ENCODE results near the gene ARHGAP15.

ARHGAP15 gene

DNA sequence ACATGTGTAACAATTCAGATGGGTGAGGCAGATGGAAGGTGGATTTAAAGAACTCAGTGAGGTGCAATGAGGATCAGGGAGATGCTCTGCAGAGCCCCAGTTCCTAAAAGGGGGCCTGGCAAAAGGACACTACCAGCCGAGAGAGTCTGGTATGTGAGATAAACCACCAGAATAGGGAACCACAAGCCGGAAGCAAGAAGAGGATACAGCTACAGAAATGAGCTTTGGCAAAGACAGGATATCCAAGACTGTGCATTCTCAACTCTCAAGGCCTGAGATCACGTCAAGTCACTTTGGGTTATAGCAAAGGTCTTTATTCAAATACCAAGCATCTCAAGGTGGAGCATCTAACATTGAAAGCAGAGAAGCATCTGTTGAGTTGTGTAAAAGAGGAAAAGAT, 293.5 kb downstream of the ARHGAP15 start:
- no peak overlapping the region for H3K27ac ChIP-seq (ENCODE audit: low read length)
- H3K27me3 ChIP-seq (ENCODE audit: low read depth, low read length), result no peaks in the 10 kb centered on the region
- no peaks in the 10 kb centered on the region for H3K4me1 ChIP-seq (ENCODE audit: control insufficient read depth in 1 of 2, insufficient read depth in 2 of 2, low read length in 2 of 2)
- no peaks in the 10 kb centered on the region for H3K9me3 ChIP-seq (ENCODE audit: control insufficient read depth in 1 of 2, low read length in 2 of 2)
- no peaks in the 10 kb centered on the region for H3K36me3 ChIP-seq (ENCODE audit: control insufficient read depth in 1 of 2, insufficient read depth in 2 of 2, low read length in 2 of 2)
- no peak overlapping the region for H3K4me3 ChIP-seq (ENCODE audit: low read depth in 1 of 2, low read length in 2 of 2)

- H3K9me3 ChIP-seq (ENCODE audit: control insufficient read depth in 1 of 2, low read length in 2 of 2), result no peaks in the 10 kb centered on the region
- no peaks in the 10 kb centered on the region for H3K4me1 ChIP-seq (ENCODE audit: control insufficient read depth in 1 of 2, insufficient read depth in 2 of 2, low read length in 2 of 2)
- H3K27me3 ChIP-seq (ENCODE audit: low read depth, low read length), result no peaks in the 10 kb centered on the region
- no peak overlapping the region for H3K4me3 ChIP-seq (ENCODE audit: low read depth in 1 of 2, low read length in 2 of 2)
- H3K27ac ChIP-seq (ENCODE audit: low read length), result no peak overlapping the region
- no peaks in the 10 kb centered on the region for H3K36me3 ChIP-seq (ENCODE audit: control insufficient read depth in 1 of 2, insufficient read depth in 2 of 2, low read length in 2 of 2)
Measured at GRCh38 chr2:143425896-143426295, 296.7 kb downstream of the ARHGAP15 start.

GRCh38 chr2:143426296-143426695, 297.1 kb downstream of the ARHGAP15 start:
- no peak overlapping the region for H3K27ac ChIP-seq (ENCODE audit: low read length)
- no peaks in the 10 kb centered on the region for H3K36me3 ChIP-seq (ENCODE audit: control insufficient read depth in 1 of 2, insufficient read depth in 2 of 2, low read length in 2 of 2)

GRCh38 chr2:143428700-143429099, 299.5 kb downstream of the ARHGAP15 start:
- Histone ChIP-seq H3K4me1 (ENCODE audit: control insufficient read depth in 1 of 2, insufficient read depth in 2 of 2, low read length in 2 of 2) (no peaks in the 10 kb centered on the region), H3K27ac (ENCODE audit: low read length) (no peak overlapping the region), H3K36me3 (ENCODE audit: control insufficient read depth in 1 of 2, insufficient read depth in 2 of 2, low read length in 2 of 2) (no peaks in the 10 kb centered on the region), H3K27me3 (ENCODE audit: low read depth, low read length) (no peaks in the 10 kb centered on the region), H3K9me3 (ENCODE audit: control insufficient read depth in 1 of 2, low read length in 2 of 2) (no peaks in the 10 kb centered on the region), H3K4me3 (ENCODE audit: low read depth in 1 of 2, low read length in 2 of 2) (no peak overlapping the region)

More at GRCh38 chr2:143426296-143426695, 297.1 kb downstream of the ARHGAP15 start:
- no peaks in the 10 kb centered on the region for H3K9me3 ChIP-seq (ENCODE audit: control insufficient read depth in 1 of 2, low read length in 2 of 2)
- H3K4me1 ChIP-seq (ENCODE audit: control insufficient read depth in 1 of 2, insufficient read depth in 2 of 2, low read length in 2 of 2), result no peaks in the 10 kb centered on the region
- H3K4me3 ChIP-seq (ENCODE audit: low read depth in 1 of 2, low read length in 2 of 2), result no peak overlapping the region
- no peaks in the 10 kb centered on the region for H3K27me3 ChIP-seq (ENCODE audit: low read depth, low read length)

GRCh38 chr2:143429932-143430679, 300.9 kb downstream of the ARHGAP15 start:
- no peaks in the 10 kb centered on the region for H3K9me3 ChIP-seq (ENCODE audit: control insufficient read depth in 1 of 2, low read length in 2 of 2)
- no peak overlapping the region for H3K27ac ChIP-seq (ENCODE audit: low read length)
- H3K36me3 ChIP-seq (ENCODE audit: control insufficient read depth in 1 of 2, insufficient read depth in 2 of 2, low read length in 2 of 2), result no peaks in the 10 kb centered on the region
- H3K4me1 ChIP-seq (ENCODE audit: control insufficient read depth in 1 of 2, insufficient read depth in 2 of 2, low read length in 2 of 2), result no peaks in the 10 kb centered on the region
- H3K27me3 ChIP-seq (ENCODE audit: low read depth, low read length), result no peaks in the 10 kb centered on the region
- H3K4me3 ChIP-seq (ENCODE audit: low read depth in 1 of 2, low read length in 2 of 2), result no peak overlapping the region

DNA sequence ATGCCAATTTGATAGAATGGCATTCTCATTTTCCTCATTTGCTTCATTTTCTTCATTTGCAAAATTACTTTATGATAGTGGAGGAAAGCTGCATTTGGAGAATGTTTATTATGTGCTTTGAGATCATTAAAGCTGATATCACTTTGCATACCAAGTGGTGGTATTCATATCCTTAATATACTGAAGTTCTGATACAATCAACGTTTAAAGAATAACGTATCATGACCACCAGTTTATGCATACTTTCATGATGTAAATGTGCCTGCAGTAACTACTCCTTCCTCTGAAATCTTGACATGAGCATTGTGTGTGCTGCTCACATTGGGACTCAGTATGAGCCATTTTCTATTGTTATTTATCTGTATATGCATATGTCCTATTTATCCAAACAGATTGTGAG, 302.1 kb downstream of the ARHGAP15 start:
- Histone ChIP-seq H3K4me3 (ENCODE audit: low read depth in 1 of 2, low read length in 2 of 2) (no peak overlapping the region), H3K4me1 (ENCODE audit: control insufficient read depth in 1 of 2, insufficient read depth in 2 of 2, low read length in 2 of 2) (no peaks in the 10 kb centered on the region), H3K9me3 (ENCODE audit: control insufficient read depth in 1 of 2, low read length in 2 of 2) (no peaks in the 10 kb centered on the region), H3K27ac (ENCODE audit: low read length) (no peak overlapping the region), H3K27me3 (ENCODE audit: low read depth, low read length) (no peaks in the 10 kb centered on the region), H3K36me3 (ENCODE audit: control insufficient read depth in 1 of 2, insufficient read depth in 2 of 2, low read length in 2 of 2) (no peaks in the 10 kb centered on the region)

DNA sequence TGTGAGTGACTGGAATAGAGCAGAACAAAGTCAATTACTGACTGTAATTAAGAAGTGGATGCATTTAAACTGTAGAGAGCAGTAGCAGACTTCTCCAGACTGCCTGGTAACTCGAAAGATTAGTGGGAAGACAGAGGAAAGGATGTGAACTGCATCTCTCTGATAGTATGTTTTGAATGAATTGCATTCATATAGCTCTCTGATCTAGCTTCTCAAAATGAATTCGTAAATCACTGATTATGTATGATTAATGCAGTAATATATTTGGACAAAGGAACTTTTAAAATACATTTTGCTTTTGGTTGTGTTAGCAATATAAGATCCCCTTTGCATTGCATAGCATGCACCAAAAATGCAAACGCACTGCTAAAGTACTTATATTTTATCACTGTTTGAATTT, 304.0 kb downstream of the ARHGAP15 start:
- Histone ChIP-seq H3K4me3 (ENCODE audit: low read depth in 1 of 2, low read length in 2 of 2) (no peak overlapping the region), H3K4me1 (ENCODE audit: control insufficient read depth in 1 of 2, insufficient read depth in 2 of 2, low read length in 2 of 2) (no peaks in the 10 kb centered on the region), H3K9me3 (ENCODE audit: control insufficient read depth in 1 of 2, low read length in 2 of 2) (no peaks in the 10 kb centered on the region), H3K36me3 (ENCODE audit: control insufficient read depth in 1 of 2, insufficient read depth in 2 of 2, low read length in 2 of 2) (no peaks in the 10 kb centered on the region), H3K27ac (ENCODE audit: low read length) (no peak overlapping the region), H3K27me3 (ENCODE audit: low read depth, low read length) (no peaks in the 10 kb centered on the region)

DNA sequence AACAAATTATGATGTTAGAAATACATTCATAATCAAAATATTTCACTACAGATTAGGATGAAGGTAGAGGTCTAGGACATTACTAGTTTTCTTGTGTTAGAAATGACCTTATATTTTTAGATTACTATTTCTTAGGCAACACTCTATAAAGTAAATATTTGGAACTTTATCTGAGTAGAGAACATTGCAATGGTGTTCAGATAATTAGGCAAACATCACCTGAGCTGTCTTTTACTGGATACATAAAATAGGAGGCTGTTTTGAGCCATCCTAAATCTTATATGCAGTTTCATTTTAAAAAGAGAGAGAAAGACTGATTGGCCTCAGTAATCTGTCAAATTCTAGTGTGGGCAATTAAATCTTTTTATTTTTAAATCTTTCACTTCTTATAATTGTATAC, 304.6 kb downstream of the ARHGAP15 start:
- Histone ChIP-seq H3K27ac (ENCODE audit: low read length) (peak overlapping the region; percentile 48), H3K4me3 (ENCODE audit: low read depth in 1 of 2, low read length in 2 of 2) (no peak overlapping the region), H3K36me3 (ENCODE audit: control insufficient read depth in 1 of 2, insufficient read depth in 2 of 2, low read length in 2 of 2) (no peaks in the 10 kb centered on the region), H3K27me3 (ENCODE audit: low read depth, low read length) (no peaks in the 10 kb centered on the region), H3K9me3 (ENCODE audit: control insufficient read depth in 1 of 2, low read length in 2 of 2) (no peaks in the 10 kb centered on the region), H3K4me1 (ENCODE audit: control insufficient read depth in 1 of 2, insufficient read depth in 2 of 2, low read length in 2 of 2) (no peaks in the 10 kb centered on the region)

GRCh38 chr2:143434445-143434844, 305.2 kb downstream of the ARHGAP15 start:
- Histone ChIP-seq H3K9me3 (ENCODE audit: control insufficient read depth in 1 of 2, low read length in 2 of 2) (no peaks in the 10 kb centered on the region), H3K4me3 (ENCODE audit: low read depth in 1 of 2, low read length in 2 of 2) (no peak overlapping the region), H3K36me3 (ENCODE audit: control insufficient read depth in 1 of 2, insufficient read depth in 2 of 2, low read length in 2 of 2) (no peaks in the 10 kb centered on the region), H3K27ac (ENCODE audit: low read length) (peak overlapping the region; percentile 48), H3K27me3 (ENCODE audit: low read depth, low read length) (no peaks in the 10 kb centered on the region), H3K4me1 (ENCODE audit: control insufficient read depth in 1 of 2, insufficient read depth in 2 of 2, low read length in 2 of 2) (no peaks in the 10 kb centered on the region)

- Histone ChIP-seq H3K9me3 (ENCODE audit: control insufficient read depth in 1 of 2, low read length in 2 of 2) (no peaks in the 10 kb centered on the region), H3K27ac (ENCODE audit: low read length) (peak overlapping the region; percentile 53)
Measured at GRCh38 chr2:143435131-143435530, 305.9 kb downstream of the ARHGAP15 start.

GRCh38 chr2:143436951-143437350, 307.7 kb downstream of the ARHGAP15 start:
- Histone ChIP-seq H3K4me3 (ENCODE audit: low read depth in 1 of 2, low read length in 2 of 2) (peak overlapping the region in 1 of 2 donors; percentile 22), H3K27me3 (ENCODE audit: low read depth, low read length) (no peaks in the 10 kb centered on the region), H3K36me3 (ENCODE audit: control insufficient read depth in 1 of 2, insufficient read depth in 2 of 2, low read length in 2 of 2) (no peaks in the 10 kb centered on the region), H3K27ac (ENCODE audit: low read length) (peak overlapping the region; percentile 53), H3K9me3 (ENCODE audit: control insufficient read depth in 1 of 2, low read length in 2 of 2) (no peaks in the 10 kb centered on the region), H3K4me1 (ENCODE audit: control insufficient read depth in 1 of 2, insufficient read depth in 2 of 2, low read length in 2 of 2) (no peaks in the 10 kb centered on the region)

More at GRCh38 chr2:143435131-143435530, 305.9 kb downstream of the ARHGAP15 start:
- H3K4me3 ChIP-seq (ENCODE audit: low read depth in 1 of 2, low read length in 2 of 2), result no peak overlapping the region
- no peaks in the 10 kb centered on the region for H3K36me3 ChIP-seq (ENCODE audit: control insufficient read depth in 1 of 2, insufficient read depth in 2 of 2, low read length in 2 of 2)
- no peaks in the 10 kb centered on the region for H3K27me3 ChIP-seq (ENCODE audit: low read depth, low read length)
- H3K4me1 ChIP-seq (ENCODE audit: control insufficient read depth in 1 of 2, insufficient read depth in 2 of 2, low read length in 2 of 2), result no peaks in the 10 kb centered on the region

Data from muscle layer of duodenum (tissue), 2 donors.